Subcutaneous abdominal adipose tissue (tissue), 5 donors: Measurements from ENCODE around the gene SORCS3.

Source experiments
- H3K27ac ChIP-seq: one replicate; pipeline ENCODE4 v1.7.0; 2013; ENCODE audit warnings: low read depth, mild to moderate bottlenecking, inconsistent platforms, low read length, moderate library complexity
- H3K27me3 ChIP-seq, 5 donors: one replicate each; pipeline ENCODE4 v1.7.0; 2013; ENCODE audit warnings: low read length in 5 of 5, inconsistent platforms in 1 of 5; ENCODE audit not compliant: control insufficient read depth in 5 of 5, insufficient read depth in 4 of 5
- H3K36me3 ChIP-seq, 5 donors: one replicate each; pipeline ENCODE4 v1.7.0; 2013; ENCODE audit warnings: low read length in 5 of 5; ENCODE audit not compliant: control insufficient read depth in 5 of 5, insufficient read depth in 5 of 5
- H3K4me1 ChIP-seq, 5 donors: one replicate each; pipeline ENCODE4 v1.7.0; 2013; ENCODE audit warnings: low read length in 5 of 5, mild to moderate bottlenecking in 3 of 5, moderate library complexity in 1 of 5; ENCODE audit not compliant: control insufficient read depth in 5 of 5, insufficient read depth in 5 of 5
- H3K4me3 ChIP-seq, 5 donors: one replicate each; pipeline ENCODE4 v1.7.0; 2013; ENCODE audit warnings: low read length in 5 of 5, low read depth in 1 of 5
- H3K9ac ChIP-seq, 5 donors: one replicate each; pipeline ENCODE4 v1.7.0; 2013; ENCODE audit warnings: low read length in 5 of 5, mild to moderate bottlenecking in 4 of 5, moderate library complexity in 3 of 5
- H3K9me3 ChIP-seq, 5 donors: one replicate each; pipeline ENCODE4 v1.7.0; 2013; ENCODE audit warnings: low read length in 5 of 5; ENCODE audit not compliant: control insufficient read depth in 5 of 5
- donor health status: healthy.
- donor health status: healthy.
- donor health status: healthy.
- donor health status: healthy.
- donor health status: healthy.

The SORCS3 gene

DNA sequence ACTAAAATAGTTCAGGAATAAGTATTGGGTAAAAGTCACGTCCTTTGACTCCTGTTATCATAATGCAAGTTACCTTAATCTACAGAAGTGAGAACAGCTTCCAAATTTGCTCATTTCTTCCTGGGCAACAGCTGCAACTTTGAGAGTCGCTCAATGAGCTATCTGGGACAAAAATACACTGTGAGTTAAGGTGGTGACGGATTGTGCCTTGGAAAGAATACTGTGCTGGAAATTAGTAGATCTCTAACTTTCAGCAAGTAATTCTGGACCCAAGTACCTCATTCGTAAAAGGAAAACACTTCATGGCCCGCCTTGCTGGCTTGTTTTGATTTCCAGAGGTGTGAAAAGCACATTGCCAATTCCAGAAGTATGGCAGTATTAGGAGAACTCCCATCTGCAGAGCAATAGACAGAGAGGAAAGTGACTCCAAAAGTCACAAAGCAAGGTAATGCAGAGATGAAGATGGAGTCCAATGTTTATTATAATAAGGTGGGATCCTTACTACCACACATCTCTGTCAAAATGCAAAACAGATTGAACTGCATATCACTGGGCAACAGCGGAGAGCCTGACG, 626.0 kb downstream of the SORCS3 start:
- Histone ChIP-seq H3K27ac (no peak overlapping the region), H3K9me3 (no peaks in the 10 kb centered on the region), H3K27me3 (no peaks in the 10 kb centered on the region), H3K4me3 (no peak overlapping the region), H3K4me1 (no peaks in the 10 kb centered on the region), H3K36me3 (no peaks in the 10 kb centered on the region), H3K9ac (no peak overlapping the region)

DNA sequence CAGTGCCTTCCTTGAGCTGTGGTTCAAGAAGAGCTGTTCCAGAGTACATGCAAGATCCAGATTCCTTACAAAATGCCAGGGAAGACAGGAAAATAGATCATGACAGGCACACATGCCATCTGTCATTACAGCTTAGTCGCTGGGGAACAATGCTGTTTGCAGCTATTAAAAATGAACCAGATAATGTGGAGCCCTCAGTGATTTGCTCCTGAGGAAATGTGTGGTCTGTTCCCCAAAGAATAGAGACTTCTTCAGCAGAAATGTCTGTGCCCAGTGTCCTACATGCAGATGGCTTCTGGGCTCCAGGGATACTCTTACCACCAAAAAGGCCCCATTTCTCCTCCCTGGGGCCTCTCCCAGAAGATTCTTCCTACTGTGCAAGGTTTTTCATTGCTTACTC, 627.9 kb downstream of the SORCS3 start:
- no peak overlapping the region for H3K9ac ChIP-seq
- no peaks in the 10 kb centered on the region for H3K27me3 ChIP-seq
- no peak overlapping the region for H3K4me3 ChIP-seq
- no peaks in the 10 kb centered on the region for H3K4me1 ChIP-seq
- no peaks in the 10 kb centered on the region for H3K36me3 ChIP-seq
- H3K9me3 ChIP-seq: no peaks in the 10 kb centered on the region
- no peak overlapping the region for H3K27ac ChIP-seq

DNA sequence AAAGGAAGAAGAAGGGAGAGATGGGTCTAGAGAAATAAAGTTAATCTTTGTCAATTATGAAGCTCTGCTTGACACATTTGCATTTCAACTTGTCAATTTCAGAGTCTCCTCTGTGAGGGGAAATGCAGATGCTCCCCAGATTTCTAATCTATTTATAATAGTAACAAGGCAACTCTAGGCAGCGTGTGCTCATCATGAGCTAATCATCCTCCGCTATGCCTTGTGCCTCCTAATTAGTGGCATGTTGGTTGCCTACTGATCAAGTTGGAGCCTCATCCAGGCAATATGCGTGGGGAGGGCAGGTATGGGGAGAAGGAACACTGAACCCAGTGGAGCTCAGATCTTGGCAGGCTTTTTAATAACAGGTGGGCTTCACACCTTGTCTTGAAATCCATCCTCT, 628.6 kb downstream of the SORCS3 start:
- H3K9me3 ChIP-seq: no peaks in the 10 kb centered on the region
- no peaks in the 10 kb centered on the region for H3K27me3 ChIP-seq
- no peaks in the 10 kb centered on the region for H3K4me1 ChIP-seq
- H3K9ac ChIP-seq: no peak overlapping the region
- H3K36me3 ChIP-seq: no peaks in the 10 kb centered on the region
- no peak overlapping the region for H3K27ac ChIP-seq
- H3K4me3 ChIP-seq: no peak overlapping the region

DNA sequence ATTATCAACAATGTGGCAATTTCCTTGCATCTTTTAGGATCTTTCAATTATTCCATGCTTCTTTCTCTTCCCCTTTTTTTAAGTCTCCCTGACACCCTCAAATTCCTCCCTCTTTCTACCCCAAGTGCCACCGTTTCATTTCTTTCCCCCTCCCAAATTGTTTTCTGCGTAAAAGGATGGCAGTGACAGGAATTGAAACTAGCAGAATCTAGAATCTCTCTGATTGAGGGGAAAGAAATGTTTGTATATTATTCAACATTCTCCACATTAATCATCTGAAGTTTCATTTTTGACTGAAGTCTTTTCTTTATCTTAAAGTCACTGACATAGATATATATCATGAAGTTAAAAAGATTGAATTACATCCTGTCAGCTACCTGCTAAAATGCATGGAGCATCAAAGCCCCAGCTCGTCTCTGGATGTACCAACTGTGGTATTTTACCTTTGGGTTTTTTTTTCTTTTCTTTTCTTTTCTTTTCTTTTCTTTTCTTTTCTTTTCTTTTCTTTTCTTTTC, 633.5 kb downstream of the SORCS3 start:
- H3K27ac ChIP-seq: no peak overlapping the region
- no peak overlapping the region for H3K9ac ChIP-seq
- no peaks in the 10 kb centered on the region for H3K27me3 ChIP-seq
- H3K9me3 ChIP-seq: no peaks in the 10 kb centered on the region
- H3K4me3 ChIP-seq: no peak overlapping the region
- H3K4me1 ChIP-seq: no peaks in the 10 kb centered on the region
- no peaks in the 10 kb centered on the region for H3K36me3 ChIP-seq

DNA sequence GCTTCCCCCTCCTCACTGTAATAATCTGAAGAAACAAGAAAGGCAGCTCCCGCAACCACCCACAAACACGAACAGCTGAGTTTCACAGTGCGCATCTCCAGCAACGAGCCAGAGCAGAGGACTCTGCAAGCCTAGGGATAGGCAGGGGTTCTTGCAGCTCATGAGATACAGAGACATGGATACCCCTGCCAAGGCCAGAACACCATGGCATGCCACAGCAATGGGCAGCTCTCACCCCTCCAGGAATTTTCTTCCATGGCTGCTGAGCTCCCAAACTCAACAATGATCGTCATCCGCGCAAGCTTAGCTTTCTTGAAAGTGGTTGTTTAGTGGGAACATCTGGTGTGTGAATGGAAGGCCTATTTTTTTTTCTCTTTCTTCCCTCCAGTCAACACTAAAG, 637.3 kb downstream of the SORCS3 start:
- Histone ChIP-seq H3K27ac (no peak overlapping the region), H3K4me1 (no peaks in the 10 kb centered on the region), H3K9me3 (peaks cover 0 to 2% (median 0%) of the 10 kb centered on the region in 5 donors), H3K4me3 (no peak overlapping the region), H3K27me3 (no peaks in the 10 kb centered on the region), H3K9ac (no peak overlapping the region), H3K36me3 (no peaks in the 10 kb centered on the region)

DNA sequence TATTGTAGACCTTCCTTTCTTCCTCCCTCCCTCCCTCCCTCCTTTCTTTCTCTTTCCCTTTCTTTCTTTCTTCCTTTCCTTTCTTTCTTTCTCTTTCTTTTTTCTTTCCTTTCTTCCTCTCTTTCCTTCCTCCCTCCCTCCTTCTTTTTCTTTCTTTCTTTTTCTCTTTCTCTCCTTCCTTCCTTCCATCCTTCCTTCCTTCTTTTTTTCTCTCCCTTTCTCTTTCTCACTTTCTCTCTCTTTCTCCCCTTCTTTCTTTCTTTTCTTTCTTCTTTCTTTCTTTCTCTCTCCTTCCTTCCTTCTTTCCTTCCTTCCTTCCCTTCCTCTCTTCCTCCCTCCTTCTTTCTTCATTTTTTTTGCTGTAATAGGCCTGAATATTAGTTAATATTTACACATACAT, 638.0 kb downstream of the SORCS3 start:
- Histone ChIP-seq H3K4me1 (no peaks in the 10 kb centered on the region), H3K27me3 (no peaks in the 10 kb centered on the region), H3K9ac (no peak overlapping the region), H3K36me3 (no peaks in the 10 kb centered on the region), H3K9me3 (peaks cover 0 to 2% (median 0%) of the 10 kb centered on the region in 5 donors), H3K4me3 (no peak overlapping the region), H3K27ac (no peak overlapping the region)

DNA sequence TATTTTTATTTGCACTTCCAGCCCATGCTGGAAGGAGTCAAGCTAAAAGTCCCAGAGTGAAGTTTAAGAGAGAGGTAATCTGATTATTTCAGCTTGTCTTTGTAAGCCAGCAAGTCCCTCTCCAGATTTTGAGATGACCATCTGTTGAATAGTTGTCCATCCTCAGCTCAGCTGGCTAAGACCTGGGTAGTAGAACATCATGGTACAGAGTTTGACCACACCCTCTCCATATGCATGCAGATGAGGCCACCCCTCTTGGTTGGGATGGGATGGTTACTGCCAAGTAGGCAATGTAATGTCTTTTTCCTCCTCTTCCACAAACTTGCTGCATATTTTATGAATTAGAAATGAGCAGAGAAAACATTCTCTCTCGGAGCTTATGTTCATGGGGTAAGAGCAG, 639.8 kb downstream of the SORCS3 start:
- Histone ChIP-seq H3K27ac (no peak overlapping the region), H3K36me3 (no peaks in the 10 kb centered on the region), H3K9me3 (peaks cover 0 to 2% (median 0%) of the 10 kb centered on the region in 5 donors), H3K4me1 (no peaks in the 10 kb centered on the region), H3K4me3 (no peak overlapping the region), H3K27me3 (no peaks in the 10 kb centered on the region), H3K9ac (no peak overlapping the region)

DNA sequence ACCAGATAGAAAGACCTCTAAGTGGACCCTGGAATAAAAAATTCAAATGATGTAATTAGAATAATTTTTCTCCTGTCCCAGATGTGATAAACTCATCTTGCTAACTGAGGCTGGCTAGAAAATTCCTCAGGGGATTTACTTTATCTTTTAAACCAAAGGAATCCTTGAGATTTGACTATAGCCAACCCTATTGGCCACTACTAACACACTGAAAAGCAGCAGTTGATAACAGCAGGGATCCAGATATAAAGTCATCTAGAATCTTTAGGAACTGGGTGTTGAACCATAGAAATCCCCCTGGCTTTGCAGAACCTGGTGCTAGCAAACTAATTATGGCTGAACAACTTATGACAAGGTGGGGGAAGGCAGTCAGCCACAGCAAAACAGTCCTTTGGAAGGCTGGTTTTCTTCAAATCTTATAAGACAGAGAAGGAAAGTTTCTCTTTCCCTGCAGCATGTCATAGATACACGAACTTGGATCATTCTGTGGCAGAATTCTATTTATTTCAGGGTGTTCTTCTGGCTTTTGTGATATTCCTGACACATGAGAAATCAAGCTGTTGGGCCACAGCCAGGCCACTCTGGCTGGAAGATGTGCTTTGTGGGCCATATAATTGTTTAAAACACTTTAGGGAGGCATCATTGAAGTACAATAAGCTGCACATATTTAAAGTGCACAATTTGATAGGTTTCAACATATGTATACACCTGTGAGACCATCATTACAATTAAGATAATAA, 643.6 kb downstream of the SORCS3 start:
- Histone ChIP-seq H3K27ac (no peak overlapping the region), H3K27me3 (no peaks in the 10 kb centered on the region), H3K9ac (no peak overlapping the region), H3K4me3 (no peak overlapping the region), H3K9me3 (peaks cover 0 to 2% (median 0%) of the 10 kb centered on the region in 5 donors), H3K4me1 (no peaks in the 10 kb centered on the region), H3K36me3 (no peaks in the 10 kb centered on the region)

DNA sequence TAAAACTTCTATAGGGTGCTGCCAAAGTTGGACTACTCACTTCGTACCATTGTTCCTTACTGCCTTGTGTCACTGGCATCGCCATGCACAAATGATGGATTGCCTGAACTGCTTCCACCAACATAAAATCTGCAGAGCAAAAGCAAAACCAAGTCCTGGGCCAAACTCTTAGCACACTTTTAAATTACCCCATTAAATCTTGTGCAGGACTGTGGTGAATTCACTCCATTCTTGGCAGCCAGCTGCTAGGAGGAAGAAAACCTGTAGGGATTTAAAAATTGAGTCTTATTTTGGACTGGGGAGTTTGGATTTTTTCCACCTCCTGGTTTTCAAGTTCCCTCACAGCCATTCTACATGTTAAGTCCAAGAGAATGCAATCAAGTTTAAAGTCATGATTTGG, 646.9 kb downstream of the SORCS3 start:
- H3K27ac ChIP-seq: no peak overlapping the region
- no peaks in the 10 kb centered on the region for H3K9me3 ChIP-seq
- H3K4me3 ChIP-seq: no peak overlapping the region
- H3K27me3 ChIP-seq: no peaks in the 10 kb centered on the region
- no peaks in the 10 kb centered on the region for H3K36me3 ChIP-seq
- no peaks in the 10 kb centered on the region for H3K4me1 ChIP-seq
- no peak overlapping the region for H3K9ac ChIP-seq

DNA sequence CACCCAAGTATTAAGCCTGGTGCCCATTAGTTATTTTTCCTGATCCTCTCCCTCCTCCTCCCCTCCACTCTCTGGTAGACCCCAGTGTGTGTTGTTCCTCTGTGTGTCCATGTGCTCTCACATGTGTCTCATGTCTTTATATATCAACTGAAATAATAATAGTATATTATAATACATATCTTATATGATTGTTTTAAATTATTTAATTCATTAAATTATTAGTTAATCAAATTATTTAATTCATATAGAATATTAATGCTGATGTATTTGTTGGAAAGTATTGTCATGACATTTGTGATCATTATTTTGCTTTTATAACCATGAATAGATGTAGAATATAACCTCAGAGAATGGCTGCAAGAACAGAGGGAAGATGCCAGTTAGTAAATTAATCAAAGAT, 647.5 kb downstream of the SORCS3 start:
- no peaks in the 10 kb centered on the region for H3K27me3 ChIP-seq
- peaks cover 0 to 4% (median 0%) of the 10 kb centered on the region in 5 donors for H3K9me3 ChIP-seq
- H3K36me3 ChIP-seq: no peaks in the 10 kb centered on the region
- no peaks in the 10 kb centered on the region for H3K4me1 ChIP-seq
- H3K4me3 ChIP-seq: no peak overlapping the region
- H3K27ac ChIP-seq: no peak overlapping the region
- H3K9ac ChIP-seq: no peak overlapping the region
